HG02943 (cell line): ENCODE results near the gene FGF9.

Source experiments
- ATAC-seq: cut with Tn5 transposase; IDR thresholded peaks from one replicate; pipeline ENCODE4 v1.9.1; 2021; ENCODE audit warnings: mild to moderate bottlenecking, low read depth, moderate library complexity; ENCODE audit not compliant: unreplicated experiment

Gene FGF9

GRCh38 chr13:21673789-21674489 is 3.1 kb downstream of the FGF9 start:
- ATAC-seq, result no peak

DNA sequence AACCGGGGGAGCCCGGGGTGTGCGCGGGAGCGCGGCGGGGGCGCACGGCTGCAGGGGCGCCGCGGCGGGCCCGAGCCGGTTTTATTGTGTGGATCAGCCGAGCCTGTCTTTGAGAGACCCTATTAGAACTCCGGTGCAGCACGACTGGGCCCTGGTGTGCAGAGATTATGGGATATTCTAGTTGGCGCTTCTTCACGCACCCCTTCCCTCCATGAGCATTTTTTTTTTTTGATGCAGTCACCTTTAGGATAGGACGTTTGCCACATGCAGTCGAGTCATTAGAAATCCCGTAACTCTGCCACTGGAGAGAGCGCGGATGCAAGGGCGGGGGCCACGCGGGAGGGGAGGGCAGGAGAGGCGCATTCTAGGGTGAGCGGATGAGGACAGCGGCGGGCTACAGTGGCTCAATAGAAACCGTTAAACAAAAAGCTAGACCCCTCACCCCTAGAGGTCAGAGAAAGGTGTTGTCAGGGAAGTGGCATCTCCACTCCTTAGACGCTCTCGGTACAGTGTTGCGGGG is 3.7 kb downstream of the FGF9 start:
- ATAC-seq, result no peak

GRCh38 chr13:21675095-21675991 is 4.5 kb downstream of the FGF9 start:
- no peak for ATAC-seq

DNA sequence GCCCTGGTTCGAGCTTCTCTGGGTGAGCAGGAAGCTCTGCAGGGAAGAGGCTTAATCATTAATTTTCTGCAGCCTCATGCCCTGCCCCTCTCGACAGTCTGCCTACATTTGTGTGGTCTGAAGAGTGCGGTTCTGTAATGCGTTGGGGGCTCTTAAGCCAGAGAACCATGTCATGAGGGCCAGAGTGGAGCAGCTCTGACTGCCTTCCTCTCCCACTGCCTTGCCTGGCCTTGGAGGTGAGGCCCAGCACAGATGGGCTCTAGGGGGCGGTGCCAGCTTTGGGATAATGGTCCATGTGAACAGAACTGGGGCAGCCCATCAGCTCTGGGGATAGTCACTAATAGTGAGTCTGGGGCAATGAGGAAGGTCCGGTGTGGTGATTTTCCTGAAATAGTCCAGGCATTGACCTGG is 5.7 kb downstream of the FGF9 start:
- ATAC-seq, result no peak

- no peak for ATAC-seq
Observed at GRCh38 chr13:21677075-21677623, 6.3 kb downstream of the FGF9 start.

DNA sequence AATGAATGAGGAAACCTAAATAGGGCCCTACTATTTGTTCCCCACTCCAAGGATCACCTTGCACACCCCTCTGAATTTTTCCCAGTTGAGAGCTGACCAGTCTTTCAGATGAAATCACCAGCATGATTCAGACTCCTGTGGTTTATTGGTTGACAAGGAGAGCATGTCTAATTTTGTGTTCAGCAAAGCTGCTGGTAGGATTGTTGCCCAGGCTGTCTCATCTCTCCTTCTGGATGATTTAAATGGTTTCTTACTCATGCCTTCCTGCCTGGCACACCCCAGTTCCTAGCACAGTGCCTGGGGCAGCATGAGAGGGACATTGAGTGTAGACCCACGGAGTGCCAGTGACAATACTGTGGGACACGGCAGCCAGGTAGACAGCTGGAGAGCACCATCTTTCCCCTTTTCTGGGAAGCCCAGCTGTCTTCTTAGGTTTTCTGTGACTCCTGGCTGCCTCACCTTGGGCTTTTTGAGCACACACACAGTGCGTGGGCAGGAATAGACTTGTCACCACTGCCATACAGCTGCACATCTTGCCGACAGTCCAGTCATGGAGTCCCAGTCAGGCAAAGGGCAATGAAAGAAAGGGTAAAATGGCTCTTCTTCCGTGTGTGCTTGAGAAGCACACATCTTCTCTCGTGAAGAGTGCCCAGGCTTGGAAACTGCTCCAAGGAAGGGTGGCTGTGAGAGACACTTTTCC is 12.3 kb downstream of the FGF9 start:
- no peak for ATAC-seq

DNA sequence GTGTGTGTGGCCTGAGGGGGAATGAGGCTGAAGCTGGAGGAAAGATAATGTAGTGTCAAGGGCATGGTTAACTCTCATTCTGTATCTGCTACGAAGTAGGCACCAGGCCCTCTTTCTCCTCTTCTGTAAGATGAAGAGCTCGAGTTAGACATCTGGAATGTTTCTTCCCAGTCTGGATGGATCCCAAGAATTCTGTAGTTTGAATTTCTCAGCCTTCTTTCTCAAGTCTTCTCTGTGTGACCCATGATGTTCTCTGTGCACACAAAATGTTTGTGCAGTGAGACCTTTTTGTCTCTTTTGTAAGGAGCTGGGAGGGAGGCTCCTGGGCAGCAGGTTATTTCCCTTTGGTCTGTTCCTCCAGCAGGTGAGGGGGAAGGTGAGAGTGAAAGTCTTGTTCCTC is 13.7 kb downstream of the FGF9 start:
- ATAC-seq, result no peak

DNA sequence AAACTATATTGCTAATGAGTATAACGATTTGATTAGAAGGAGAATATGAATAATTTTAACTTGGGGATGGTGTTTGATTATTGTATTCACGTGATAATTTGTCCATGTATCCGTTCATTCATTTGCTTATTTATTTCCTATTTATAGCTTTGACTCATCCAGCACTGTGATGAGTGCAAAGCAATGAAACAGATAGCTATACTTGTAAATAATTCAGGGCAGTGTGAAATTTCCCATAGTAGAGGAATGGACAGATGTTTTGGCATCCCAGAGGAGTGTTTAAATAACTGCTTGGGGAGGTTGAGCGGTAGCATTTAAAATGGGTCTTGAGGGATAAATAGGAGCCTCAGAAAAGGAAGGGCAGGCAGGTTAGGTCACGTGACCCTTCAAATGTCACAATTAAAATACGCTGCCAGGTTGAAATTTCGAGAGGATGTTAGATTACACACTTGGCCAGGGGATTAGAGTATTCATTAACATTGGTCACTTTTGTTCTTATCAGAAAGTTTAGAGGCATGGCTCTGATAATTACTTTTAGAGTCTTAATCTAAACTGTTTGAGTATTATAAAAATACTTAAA is 14.7 kb downstream of the FGF9 start:
- ATAC-seq, result no peak

DNA sequence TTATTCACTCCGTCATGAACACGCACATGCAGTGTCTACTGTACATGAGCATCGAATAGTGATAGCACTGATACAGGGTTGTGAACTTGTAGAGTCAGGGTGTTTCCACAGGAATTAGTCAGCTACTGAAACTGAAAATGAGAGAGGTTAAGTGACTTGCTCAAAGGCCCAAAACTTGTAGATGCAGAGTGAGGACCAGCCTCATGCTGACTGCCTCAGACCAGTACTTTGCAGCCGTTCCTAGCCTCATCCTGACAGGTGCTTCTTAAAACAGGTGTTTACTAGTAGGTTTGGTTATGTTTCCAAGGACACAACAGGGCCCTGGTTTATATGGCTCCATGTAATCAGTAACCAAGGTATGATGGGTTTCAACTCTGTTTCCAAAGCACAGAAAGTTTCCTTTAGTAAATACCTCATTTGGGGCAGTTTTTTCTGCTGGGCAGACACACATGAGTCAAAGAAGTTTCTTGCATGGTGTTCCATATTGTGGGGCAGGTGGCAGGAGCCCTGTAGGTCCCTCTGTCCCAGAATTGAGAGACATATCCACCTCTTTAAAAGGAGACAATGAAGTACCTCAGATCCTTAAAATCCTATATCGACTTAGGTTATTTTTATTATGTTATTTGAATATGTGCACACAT is 16.0 kb downstream of the FGF9 start:
- ATAC-seq, result peak; percentile 94

DNA sequence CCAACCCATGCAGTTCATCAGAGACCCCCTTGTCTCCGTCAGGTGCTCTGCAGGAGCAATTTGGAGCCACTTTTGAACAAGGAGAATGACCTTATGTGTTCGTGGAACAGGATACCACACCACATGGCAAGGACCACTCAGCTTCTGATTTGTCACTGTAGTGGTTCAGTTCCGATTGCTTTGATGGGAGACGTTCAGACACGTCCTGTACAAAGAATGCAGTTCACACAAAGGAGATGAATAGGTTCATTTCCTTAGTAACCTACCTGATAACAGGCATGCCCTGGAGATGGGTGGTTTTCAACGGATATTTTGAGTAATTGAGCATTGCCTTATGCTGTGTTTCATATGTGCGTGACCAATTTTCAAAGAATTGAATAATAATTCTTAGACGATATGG is 17.2 kb downstream of the FGF9 start:
- no peak for ATAC-seq

DNA sequence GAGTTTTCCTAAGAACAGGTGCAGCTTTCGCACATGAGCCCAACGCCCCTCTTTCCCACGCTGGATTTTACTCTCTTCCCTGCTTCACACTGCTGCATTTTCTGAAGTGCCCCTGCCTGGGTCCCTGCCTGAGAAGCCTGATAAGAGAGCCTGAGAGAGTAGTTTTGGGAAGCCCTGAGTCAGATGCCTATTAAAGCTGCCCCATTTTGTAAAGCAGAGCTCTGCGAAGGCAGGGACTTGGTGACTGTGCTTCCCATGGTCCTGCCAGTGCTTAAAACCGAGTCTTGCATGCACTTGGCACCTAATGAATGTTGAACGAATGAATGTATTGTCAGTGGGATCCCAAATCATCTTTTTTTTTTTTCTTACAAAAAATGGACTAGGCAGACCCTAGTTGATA is 18.2 kb downstream of the FGF9 start:
- ATAC-seq, result no peak

DNA sequence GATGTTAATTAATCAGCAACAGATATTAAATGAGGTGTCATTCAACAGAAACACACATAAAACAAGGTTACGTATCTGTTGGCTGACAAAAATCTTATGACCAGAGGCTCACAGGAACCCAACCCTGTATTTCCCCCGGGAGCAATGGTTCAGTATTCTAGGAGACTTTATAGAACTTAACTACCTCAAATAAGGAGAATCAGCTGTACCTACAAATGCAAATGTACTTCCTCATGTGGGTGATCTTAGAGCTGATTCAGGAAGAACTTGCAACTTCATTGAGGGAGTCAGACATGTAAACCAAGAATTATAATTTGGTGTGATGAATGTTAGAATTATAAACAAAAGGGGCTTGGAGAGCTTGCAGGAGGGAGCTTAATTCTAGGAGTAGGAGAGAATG is 20.1 kb downstream of the FGF9 start:
- no peak for ATAC-seq

GRCh38 chr13:21691500-21691899 is 20.6 kb downstream of the FGF9 start:
- no peak for ATAC-seq

DNA sequence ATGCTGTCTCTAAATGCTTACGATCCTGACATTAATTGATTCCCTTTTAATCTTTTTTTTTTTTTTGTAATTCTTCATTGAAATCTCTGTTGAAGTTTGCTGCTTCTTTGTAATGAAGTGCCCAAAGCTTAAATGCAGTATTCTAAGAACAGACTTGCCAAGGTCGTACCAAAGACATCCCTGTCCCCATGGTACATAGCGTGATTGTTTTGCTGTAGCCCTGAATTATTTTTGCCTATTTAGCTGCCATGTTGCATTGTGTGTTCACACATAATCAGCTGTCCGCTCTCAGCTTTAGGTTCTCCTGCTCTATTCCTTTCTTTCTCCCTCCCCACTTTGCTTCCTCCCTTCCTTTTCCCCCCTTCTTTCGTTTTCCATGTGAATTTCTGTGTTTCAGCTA is 21.1 kb downstream of the FGF9 start:
- ATAC-seq, result no peak

DNA sequence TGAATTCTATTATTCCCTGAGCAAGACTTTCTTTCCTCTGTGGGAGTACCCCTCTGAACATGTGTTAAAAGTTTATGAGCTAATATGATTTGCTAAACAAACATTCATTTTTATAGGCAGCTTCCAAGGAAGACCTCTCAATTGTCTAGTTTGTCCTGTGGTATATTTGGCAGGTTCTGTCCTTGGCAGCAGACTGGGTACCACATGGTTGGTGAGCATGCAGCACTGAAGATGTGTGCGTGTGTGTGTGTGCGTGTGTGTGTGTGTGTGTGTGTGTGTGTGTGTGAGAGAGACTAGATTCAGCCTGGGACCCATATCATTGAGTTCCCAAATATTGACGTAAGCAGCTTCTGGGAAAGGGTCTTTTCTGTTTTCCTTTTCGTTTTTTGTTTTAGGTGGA is 24.0 kb downstream of the FGF9 start:
- no peak for ATAC-seq

- ATAC-seq, result no peak
Observed at GRCh38 chr13:21695546-21695945, 24.7 kb downstream of the FGF9 start.

DNA sequence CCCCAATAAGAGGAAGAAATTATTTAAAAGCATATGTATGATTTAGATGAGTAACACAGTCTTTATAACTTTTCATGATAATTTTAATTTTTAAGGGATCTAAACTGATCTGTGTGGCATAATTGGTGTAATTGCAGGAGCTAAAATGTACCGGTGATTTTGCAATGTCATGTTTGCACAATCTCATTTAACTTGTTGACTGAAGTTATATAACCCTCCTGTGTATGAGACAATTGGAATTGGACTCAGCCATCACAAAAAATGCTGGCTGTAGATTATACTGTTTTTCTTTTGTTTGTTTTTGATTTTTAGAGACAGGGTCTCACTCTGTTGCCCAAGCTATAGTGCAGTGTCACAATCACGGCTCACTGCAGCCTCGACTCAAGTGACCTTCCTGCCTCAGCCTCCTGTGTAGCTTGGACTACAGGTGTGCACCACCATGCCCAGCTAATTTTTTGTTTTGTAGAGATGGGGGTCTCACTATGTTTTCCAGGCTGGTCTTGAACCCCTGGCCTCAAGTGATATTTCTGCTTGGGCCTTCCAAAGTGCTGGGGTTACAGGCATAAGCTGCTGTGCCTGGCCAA is 26.1 kb downstream of the FGF9 start:
- ATAC-seq, result no peak

GRCh38 chr13:21698817-21699679 is 28.2 kb downstream of the FGF9 start:
- no peak for ATAC-seq

DNA sequence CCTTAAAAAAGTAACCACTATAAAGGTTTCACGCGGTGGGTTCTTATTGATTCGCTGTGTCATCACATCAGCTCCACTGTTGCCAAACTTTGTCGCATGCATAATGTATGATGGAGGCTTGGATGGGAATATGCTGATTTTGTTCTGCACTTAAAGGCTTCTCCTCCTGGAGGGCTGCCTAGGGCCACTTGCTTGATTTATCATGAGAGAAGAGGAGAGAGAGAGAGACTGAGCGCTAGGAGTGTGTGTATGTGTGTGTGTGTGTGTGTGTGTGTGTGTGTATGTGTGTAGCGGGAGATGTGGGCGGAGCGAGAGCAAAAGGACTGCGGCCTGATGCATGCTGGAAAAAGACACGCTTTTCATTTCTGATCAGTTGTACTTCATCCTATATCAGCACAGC is 30.6 kb downstream of the FGF9 start:
- no peak for ATAC-seq
